ENCODE measurements around the gene ENTPD1.
"Not testable (repeated sequence)": the region's sequence is repeated elsewhere in the genome, so short reads cannot be mapped to it uniquely, and the experiment has no call there.

The ENTPD1 gene

DNA sequence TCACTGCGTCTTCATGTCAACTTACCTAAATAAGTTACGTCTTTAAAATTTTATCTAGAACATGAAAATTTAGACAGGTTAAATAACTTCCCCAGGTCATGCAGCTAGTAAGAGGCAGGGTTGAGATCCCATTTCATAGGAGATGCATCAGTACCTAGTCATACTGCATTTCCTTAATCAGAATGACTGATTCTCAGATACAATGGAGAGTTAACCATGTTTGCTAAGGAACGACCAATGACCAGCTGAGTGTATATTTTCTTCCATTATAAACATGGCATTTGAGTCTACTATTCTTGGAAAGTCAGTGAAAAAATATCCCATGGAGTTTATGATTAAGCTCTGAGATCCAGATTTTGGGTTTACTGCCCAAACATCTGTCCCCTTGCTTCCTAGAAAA, 39.6 kb downstream of the ENTPD1 start:
- no peak for DNase-seq (ENCODE audit: low read depth, low spot score)

DNA sequence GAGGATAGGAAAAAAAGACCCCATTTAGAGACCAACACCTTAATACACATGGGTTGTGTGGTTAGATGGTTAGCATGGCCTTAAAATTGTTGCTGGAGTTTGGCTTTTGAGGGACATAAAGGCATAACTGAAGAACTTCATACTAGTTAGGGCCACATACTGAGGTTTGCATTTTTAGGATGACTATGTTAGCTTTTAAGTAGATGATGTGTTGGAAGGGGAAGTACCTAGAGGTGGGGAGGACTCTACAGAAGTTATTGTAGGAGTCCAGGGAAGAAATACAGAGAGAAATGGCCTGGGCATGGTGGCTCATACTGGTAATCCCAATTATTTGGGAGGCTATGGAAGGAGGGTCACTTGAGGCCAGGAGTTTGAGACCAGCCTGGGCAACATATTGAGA, 40.5 kb downstream of the ENTPD1 start:
- no peak for DNase-seq (ENCODE audit: low read depth, low spot score)

GRCh38 chr10:95798096-95798855, 42.3 kb downstream of the ENTPD1 start:
- no peak for DNase-seq (ENCODE audit: low read depth, low spot score)

- not testable (repeated sequence) for DNase-seq (ENCODE audit: low read depth, low spot score)
Measured at GRCh38 chr10:95800286-95800685, 44.3 kb downstream of the ENTPD1 start.

- DNase-seq (ENCODE audit: low read depth, low spot score) = not testable (repeated sequence)
Measured at GRCh38 chr10:95806687-95807380, 50.9 kb downstream of the ENTPD1 start.

GRCh38 chr10:95808705-95809308, 52.8 kb downstream of the ENTPD1 start:
- DNase-seq (ENCODE audit: low read depth, low spot score) = not testable (repeated sequence)

GRCh38 chr10:95809370-95810197, 53.6 kb downstream of the ENTPD1 start:
- DNase-seq (ENCODE audit: low read depth, low spot score) = no peak

GRCh38 chr10:95810198-95810976, 54.4 kb downstream of the ENTPD1 start:
- no peak for DNase-seq (ENCODE audit: low read depth, low spot score)

GRCh38 chr10:95813054-95813685, 57.2 kb downstream of the ENTPD1 start:
- no peak for DNase-seq (ENCODE audit: low read depth, low spot score)

- DNase-seq (ENCODE audit: low read depth, low spot score) = no peak
Measured at GRCh38 chr10:95814011-95814727, 58.2 kb downstream of the ENTPD1 start.

DNA sequence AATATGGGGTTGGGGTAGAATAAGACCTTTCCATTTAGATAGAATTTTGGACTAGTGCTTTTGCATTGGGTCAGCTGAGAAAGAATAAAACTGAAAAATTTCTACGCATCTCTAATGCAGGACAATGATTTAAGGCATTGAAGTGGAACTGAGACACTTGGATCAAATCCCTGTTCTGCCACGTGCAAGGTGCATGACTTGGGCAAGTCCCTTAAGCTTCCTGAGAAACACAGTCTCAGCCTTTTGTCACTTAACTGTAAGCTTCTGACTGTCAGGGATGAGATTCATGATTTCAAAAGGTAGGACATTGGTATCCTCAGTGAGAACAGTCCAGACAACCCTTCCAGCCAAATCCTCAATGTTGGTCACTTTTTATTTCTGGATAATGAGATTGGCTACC, 59.2 kb downstream of the ENTPD1 start:
- DNase-seq (ENCODE audit: low read depth, low spot score) = no peak

DNA sequence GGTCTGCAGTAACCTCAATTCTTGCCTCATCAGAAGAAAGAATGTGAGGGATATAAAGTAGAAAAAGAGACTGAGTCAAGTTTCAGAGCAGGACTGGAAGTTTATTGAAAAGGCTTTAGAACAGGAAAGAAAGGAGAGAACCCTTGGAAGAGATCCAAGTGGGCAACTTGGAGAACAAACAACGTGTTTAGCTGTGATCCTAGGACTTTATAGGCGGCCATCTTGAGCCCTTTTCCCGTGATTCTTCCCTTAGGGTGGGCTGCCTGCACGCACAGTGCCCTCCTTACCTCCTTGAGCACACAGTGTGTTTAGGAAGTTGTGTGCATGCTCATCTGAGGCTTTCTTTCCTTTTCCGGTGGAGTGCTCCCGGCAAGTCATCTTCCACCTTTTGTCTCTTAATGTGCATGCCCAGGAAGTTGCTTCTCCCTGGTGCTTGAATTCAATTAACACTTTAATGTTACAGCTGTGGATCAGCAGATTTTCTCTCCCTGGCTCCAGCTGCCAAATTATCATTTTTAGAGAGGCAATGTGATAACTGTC, 59.8 kb downstream of the ENTPD1 start:
- no peak for DNase-seq (ENCODE audit: low read depth, low spot score)

- no peak for DNase-seq (ENCODE audit: low read depth, low spot score)
Measured at GRCh38 chr10:95818010-95818409, 62.0 kb downstream of the ENTPD1 start.

DNA sequence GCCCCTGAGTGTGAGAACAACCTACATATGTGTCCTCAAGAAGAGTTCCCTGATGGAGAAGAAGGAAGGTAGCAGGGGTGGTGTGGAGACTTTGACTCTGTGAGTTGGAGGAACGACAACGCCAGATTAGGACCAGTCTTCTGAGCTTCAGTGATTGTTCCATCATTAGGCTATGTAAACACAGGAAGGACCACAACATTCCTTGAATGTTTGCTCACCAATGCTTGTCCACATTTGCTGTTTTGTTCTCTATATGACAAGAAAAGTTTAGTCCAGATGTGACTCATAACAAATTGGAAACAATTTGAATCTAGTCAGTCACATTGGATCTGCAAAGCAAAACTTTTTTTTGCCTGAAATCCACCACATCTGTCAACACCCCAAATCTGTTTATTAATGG, 62.7 kb downstream of the ENTPD1 start:
- no peak for DNase-seq (ENCODE audit: low read depth, low spot score)

DNA sequence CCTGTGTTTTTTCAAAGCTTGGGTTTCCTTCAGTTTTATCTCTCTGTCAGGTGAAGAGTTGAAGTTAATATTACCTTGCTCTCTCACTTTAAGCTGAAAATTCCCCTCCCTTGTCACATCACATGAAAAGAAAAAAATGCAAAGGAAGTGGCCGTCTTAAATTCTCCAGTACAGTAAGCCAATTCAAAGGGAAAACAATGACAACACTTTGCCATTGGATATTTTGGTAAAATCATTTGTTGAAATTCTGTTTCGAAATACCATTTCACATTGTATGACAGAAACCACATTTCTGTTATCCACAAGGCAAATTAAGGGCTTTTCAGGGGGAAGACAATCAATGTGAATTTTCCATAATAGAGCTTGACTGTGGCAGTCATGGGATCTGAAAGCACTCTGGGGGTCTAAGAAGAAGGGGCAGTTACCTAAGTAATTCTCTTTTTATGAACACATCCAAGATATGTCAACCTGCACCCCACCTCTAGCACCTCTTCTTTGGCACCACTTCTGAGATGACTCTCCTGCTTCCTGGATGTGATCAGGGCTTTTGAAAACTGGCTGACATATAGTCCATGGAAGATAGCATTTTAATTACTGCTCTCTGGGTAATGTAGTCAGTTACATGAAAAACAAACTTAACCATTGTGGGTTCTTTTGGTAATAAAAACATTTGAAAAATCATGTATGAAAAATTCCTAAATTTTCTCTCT, 63.8 kb downstream of the ENTPD1 start:
- DNase-seq (ENCODE audit: low read depth, low spot score) = no peak

DNA sequence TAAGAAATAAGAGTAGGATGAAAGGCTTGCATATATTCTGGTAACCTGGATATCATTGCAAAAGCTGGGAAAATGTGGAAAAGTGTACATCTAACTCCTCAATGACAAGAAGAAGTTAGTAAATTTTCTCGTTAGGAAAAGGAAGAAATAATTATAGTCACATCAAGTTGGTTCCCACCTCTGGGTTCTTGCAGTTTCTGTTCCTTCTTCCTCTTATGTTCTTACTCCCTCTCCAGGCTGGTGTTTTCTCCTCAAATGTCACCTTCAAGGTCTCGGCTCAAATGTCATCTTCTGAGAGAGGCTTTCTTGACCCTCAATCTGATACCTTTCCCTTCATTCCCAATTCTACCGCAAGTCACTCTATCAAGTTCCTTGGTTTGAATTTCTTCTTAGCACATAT, 64.4 kb downstream of the ENTPD1 start:
- DNase-seq (ENCODE audit: low read depth, low spot score) = no peak

- no peak for DNase-seq (ENCODE audit: low read depth, low spot score)
Measured at GRCh38 chr10:95821720-95822119, 65.8 kb downstream of the ENTPD1 start.

DNA sequence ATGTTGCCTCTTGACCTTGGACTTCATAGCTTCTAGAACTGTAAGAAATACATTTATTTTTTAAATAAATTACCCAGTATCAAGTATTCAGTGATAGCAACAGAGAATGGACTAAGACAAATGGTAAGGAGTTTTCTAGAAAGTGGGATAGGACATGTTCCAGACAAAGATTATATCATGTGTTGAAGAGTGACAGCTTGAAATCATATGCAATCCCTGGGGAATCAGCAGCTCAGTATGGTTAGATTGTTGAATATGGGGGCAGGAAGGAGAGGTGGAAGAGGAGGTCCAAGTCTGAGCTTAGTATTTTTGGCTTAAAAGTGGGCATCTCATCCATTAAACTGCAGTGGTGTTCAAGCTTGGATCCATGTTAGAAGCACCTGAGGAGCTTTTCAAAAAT, 74.1 kb downstream of the ENTPD1 start:
- no peak for DNase-seq (ENCODE audit: low read depth, low spot score)

- no peak for DNase-seq (ENCODE audit: low read depth, low spot score)
Measured at GRCh38 chr10:95831076-95831475, 75.1 kb downstream of the ENTPD1 start.

Data from smooth muscle cell of the brain vasculature (primary cell).